ENCODE results near the gene UNC13B.

Gene UNC13B

GRCh38 chr9:35333551-35333950, 171.7 kb downstream of the UNC13B start (continued):
- TF ChIP-seq ZNF621 (tag by site-specific recombination; IDR thresholded peaks at IDR 0.05) (no peak), ZFP69B (tag by site-specific recombination; IDR thresholded peaks at IDR 0.05) (no peak), ZNF629 (tag by site-specific recombination; IDR thresholded peaks at IDR 0.05) (no peak), GFI1B (tag by site-specific recombination; IDR thresholded peaks at IDR 0.05) (no peak), ZNF292 (tag by site-specific recombination; IDR thresholded peaks at IDR 0.05; ENCODE audit: borderline replicate concordance, low read depth) (no peak), ZNF148 (tag by site-specific recombination; IDR thresholded peaks at IDR 0.05; ENCODE audit: borderline replicate concordance) (no peak), ZNF248 (tag by site-specific recombination; IDR thresholded peaks at IDR 0.05) (no peak), GLI2 (tag by site-specific recombination; IDR thresholded peaks at IDR 0.05; ENCODE audit: borderline replicate concordance, low read depth) (no peak), ZBTB8A (tag by site-specific recombination; IDR thresholded peaks at IDR 0.05) (no peak)

- Histone ChIP-seq H3K36me3 (ENCODE audit: control insufficient read depth in 2 of 2, insufficient read depth in 1 of 2, low read length in 2 of 2) (no peaks in the 10 kb centered on the region), H3K9me3 (ENCODE audit: control insufficient read depth, insufficient read depth, low read depth, low read length) (no peaks in the 10 kb centered on the region), H3K27ac (ENCODE audit: extremely low read depth, low read depth, low read length) (no peak overlapping the region), H3K4me1 (ENCODE audit: control insufficient read depth, insufficient read depth, low read length) (no peaks in the 10 kb centered on the region), H3K4me3 (ENCODE audit: low read depth, low read length) (no peak overlapping the region)
- POLR2A ChIA-PET = no interaction called here
- CTCF ChIA-PET = no interaction called here
- TF ChIP-seq ZNF596 (tag by site-specific recombination; IDR thresholded peaks at IDR 0.05) = no peak
- TF ChIP-seq ZNF239 (tag by site-specific recombination; IDR thresholded peaks at IDR 0.05) = no peak
- no peak for TF ChIP-seq ZNF175 (tag by site-specific recombination; IDR thresholded peaks at IDR 0.05)
- TF ChIP-seq KLF7 (tag by site-specific recombination; IDR thresholded peaks at IDR 0.05; ENCODE audit: borderline replicate concordance) = no peak
- TF ChIP-seq GLIS1 (tag by site-specific recombination; IDR thresholded peaks at IDR 0.05) = no peak
- TF ChIP-seq ZNF138 (tag by site-specific recombination; IDR thresholded peaks at IDR 0.05; ENCODE audit: borderline replicate concordance) = no peak
Observed at GRCh38 chr9:35335164-35335563, 173.4 kb downstream of the UNC13B start.

- H3K4me1 ChIP-seq (ENCODE audit: control insufficient read depth, insufficient read depth, low read length) = no peaks in the 10 kb centered on the region
- H3K27ac ChIP-seq (ENCODE audit: extremely low read depth, low read depth, low read length) = no peak overlapping the region
- TF ChIP-seq ZSCAN16 (tag by site-specific recombination; IDR thresholded peaks at IDR 0.05) (no peak), ZNF510 (tag by site-specific recombination; IDR thresholded peaks at IDR 0.05; ENCODE audit: insufficient replicate concordance) (no peak), PRDM4 (tag by site-specific recombination; IDR thresholded peaks at IDR 0.05) (no peak), MZF1 (tag by site-specific recombination; IDR thresholded peaks at IDR 0.05; ENCODE audit: borderline replicate concordance) (no peak), BCL11A (tag by site-specific recombination; IDR thresholded peaks at IDR 0.05; ENCODE audit: low read depth) (no peak)
- H3K36me3 ChIP-seq (ENCODE audit: control insufficient read depth in 2 of 2, insufficient read depth in 1 of 2, low read length in 2 of 2) = no peaks in the 10 kb centered on the region
- no peaks in the 10 kb centered on the region for H3K9me3 ChIP-seq (ENCODE audit: control insufficient read depth, insufficient read depth, low read depth, low read length)
- H3K4me3 ChIP-seq (ENCODE audit: low read depth, low read length) = no peak overlapping the region
- POLR2A ChIA-PET = no interaction called here
- CTCF ChIA-PET = interaction anchor here (0.7 kb wide), 1 partner anchor 354 kb away, joined by 6 read pairs; no protein-coding TSS in a partner anchor
Observed at GRCh38 chr9:35338086-35338485, 176.3 kb downstream of the UNC13B start.
